ENCODE results near the gene LAIR1.
A peak's percentile ranks its signal among the peaks of the same experiment; 100 is the strongest.
"Not testable (repeated sequence)": the region's sequence is repeated elsewhere in the genome, so short reads cannot be mapped to it uniquely, and the experiment has no call there.

Gene LAIR1

GRCh38 chr19:54338521-54338920 lies 26.2 kb downstream of the LAIR1 start:
- no peak for DNase-seq

DNA sequence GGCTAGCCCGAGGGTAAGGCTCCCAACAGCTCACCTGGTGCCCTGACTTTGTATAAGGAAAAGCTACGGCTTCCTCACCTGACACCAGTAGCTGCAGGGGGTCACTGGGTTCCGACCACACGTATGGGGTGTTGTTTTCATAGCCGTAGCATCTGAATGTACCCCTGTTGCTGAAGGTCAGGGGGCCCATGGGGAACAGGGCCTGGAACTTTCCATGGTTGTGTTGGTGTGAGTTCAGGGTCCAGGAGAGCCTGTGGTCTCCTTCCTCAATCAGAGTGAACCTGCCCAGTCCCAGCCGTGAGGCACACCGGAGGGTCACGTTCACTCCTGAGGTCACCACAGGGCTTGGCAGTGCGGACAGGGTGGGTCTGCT lies 26.9 kb downstream of the LAIR1 start:
- DNase-seq, result no peak

DNA sequence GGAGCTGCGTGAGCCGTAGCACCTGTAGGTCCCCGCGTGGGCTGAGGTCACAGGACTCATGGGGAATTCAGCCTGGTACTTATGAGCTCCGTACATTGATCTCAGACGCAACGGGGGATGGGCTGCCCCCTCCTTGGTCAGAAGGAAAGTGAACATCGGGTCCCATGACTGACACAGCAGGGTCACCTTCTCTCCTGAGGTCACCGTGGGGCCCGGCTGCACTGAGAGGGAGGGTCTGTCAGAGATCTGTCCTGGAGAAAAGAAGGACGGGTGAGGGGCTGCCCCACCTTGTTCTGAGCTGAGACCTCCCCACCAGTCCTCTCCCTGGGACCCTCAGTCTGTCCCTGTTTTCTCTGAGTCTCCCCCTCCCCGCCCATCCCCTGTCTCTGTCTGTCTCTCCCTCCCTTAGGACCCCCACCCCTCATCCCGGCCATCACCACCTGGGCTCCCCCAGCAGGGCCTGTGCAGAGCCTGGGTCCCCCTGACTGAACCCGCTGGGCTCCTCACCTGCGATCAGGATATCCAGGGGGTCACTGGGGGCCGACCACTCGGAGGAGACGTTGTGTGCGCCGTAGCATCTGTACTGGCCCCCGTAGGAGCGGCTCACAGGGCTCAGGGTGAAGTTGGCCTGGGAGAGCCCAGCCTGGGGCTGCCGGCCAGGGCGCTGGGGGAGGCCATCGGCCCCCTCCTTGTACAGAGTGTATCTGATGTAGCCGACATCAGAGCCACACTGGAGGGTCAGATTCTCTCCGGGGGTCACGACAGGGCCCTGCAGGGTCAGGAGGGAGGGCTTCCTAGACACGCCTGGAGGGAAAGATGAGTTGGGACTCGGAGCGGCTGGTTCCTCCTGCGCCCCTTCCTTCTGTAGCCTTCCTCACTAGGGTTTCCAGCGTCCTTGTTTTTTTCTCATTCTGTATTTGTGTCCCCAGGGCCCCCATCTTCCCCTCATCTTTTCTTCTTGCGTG lies 27.6 kb downstream of the LAIR1 start:
- DNase-seq, result no peak

GRCh38 chr19:54335979-54336892 lies 28.5 kb downstream of the LAIR1 start:
- no peak for DNase-seq

GRCh38 chr19:54335164-54335563 lies 29.6 kb downstream of the LAIR1 start:
- no peak for DNase-seq

DNA sequence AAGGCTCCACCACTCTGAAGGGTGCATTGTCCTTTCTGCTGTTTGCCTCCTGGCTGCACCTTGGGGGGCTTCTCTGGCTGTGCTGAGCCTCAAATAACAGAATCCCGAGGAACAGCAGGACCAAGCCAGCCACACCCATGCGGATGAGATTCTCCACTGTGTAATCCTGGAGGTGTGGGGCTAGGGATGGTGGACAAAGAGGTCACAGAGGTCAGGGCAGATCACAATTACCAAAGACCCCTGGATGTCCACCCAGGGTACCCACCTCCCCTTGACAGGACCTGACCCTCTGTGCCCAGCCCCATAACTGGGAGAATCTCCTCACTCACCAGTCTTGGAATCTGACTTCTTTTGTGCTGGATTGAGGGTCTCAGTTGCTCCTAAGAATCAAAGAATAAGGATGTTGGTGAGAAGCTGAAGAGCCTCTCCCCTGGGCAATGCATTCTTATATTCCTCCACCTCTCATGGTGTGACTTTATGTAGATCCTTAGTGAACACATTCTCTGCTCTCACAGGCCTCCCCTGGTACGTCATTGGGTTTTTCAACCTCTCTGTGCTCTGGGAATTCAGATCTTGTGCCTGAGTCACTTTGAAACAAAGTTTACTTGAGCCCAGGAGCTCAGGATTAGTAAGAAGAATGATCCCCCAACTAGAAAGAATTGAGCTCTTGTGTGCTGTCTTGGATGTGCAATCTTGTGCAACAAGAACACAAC lies 31.0 kb downstream of the LAIR1 start:
- DNase-seq, result no peak

GRCh38 chr19:54332149-54332548 lies 32.6 kb downstream of the LAIR1 start:
- no peak for DNase-seq

DNA sequence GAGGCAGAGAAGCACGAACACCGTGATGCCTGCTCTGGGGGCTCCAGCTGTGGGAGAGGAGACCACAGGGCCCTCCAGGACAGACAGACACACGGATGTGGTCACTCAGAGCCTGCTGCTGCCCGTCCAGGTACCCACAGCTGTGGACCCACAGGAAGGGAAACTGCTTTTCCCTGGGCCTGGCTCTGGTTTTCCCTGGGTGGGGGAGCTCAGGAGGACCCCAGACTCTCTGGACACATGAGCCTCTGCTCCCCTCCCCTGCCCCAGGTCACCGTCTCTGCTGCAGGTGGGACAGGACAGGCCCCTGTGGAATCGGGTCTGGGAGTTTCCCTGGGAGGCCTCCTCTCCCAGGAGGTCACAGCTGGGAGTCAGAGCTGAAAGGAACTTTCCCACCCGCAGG lies 33.1 kb downstream of the LAIR1 start:
- DNase-seq, result no peak

GRCh38 chr19:54329476-54330165 lies 35.1 kb downstream of the LAIR1 start:
- no peak for DNase-seq

GRCh38 chr19:54328781-54329180 lies 36.0 kb downstream of the LAIR1 start:
- DNase-seq, result not testable (repeated sequence)

GRCh38 chr19:54325631-54326030 lies 39.1 kb downstream of the LAIR1 start:
- DNase-seq, result no peak

DNA sequence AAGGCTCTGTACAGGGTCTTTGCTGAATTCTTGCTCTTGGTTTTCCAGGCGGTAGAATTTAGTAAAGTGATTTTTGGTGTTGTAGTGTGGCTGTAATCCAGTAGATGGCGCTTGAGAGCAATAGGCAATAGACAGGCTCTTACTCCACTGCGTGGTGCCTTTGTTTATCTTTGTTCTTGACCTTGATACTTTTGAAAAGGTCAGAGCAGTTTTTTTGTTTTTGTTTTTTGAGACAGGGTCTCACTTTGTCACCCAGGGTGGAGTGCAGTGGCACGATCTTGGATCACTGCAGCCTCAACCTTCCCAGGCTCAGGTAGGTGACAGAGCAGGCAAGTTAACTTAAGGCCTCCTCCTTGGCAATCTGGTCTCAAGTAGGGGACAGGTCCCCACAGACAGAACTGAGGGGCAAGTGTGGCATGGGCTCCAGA lies 39.5 kb downstream of the LAIR1 start:
- peak; percentile 51 for DNase-seq

- DNase-seq, result no peak
Measured at GRCh38 chr19:54324071-54324470, 40.7 kb downstream of the LAIR1 start.

- not testable (repeated sequence) for DNase-seq
Measured at GRCh38 chr19:54322934-54323333, 41.8 kb downstream of the LAIR1 start.

GRCh38 chr19:54322295-54322694 lies 42.4 kb downstream of the LAIR1 start:
- not testable (repeated sequence) for DNase-seq

DNA sequence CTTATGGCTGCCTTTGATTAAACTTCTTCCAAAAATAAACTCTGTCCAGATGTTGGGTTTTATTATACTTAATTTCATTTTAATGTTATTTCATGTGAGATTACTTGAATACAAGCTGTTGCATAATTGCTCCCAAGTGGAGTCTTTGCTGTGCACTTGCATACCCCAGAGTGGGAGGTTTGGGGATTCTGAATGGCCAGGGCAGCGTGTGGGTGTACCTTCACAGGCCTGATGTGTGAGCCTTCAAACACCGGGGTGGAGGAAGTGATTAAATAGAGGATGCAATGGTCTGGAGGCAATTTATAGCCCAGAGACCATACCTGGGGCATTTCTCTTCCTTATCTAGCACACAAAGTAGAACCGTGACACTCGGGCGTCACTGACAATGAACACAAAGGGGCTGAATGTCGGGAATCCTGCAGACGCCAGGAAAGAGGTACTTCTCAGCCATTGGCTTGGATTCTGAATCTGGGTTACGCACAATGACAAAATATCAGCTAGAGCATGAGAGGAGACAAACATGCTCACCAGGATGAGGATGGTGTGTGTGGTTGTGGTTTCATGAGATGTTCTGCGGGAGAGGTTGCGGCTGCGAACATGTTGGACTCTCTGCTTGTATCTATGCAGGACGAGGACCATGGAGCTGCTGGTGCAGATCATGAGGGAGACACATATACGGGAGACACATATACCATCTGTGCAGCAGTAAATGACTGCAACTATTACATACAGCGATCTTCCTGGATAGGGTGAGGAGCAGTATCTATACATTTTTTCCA lies 44.6 kb downstream of the LAIR1 start:
- no peak for DNase-seq

DNA sequence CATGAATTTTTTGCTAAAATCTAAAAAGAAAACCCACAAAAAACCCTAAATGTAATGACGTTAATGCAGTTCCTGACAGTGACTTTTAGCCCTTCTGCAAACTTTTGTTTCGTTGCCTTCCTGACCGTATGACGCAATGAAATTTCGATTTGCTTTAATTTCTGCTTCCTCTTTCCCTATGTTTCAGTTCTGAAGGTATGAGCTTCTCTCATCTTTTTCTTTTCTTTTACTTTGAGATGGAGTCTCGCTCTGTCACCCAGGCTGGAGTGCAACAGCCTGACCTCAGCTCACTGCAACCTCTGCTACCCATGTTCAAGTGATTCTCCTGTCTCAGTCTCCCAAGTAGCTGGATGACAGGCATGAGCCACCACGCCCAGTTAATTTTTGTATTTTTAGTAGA lies 45.7 kb downstream of the LAIR1 start:
- no peak for DNase-seq

- no peak for DNase-seq
Measured at GRCh38 chr19:54317965-54318240, 46.8 kb downstream of the LAIR1 start.

- no peak for DNase-seq
Measured at GRCh38 chr19:54317108-54317964, 47.4 kb downstream of the LAIR1 start.

- DNase-seq, result no peak
Measured at GRCh38 chr19:54316746-54317107, 48.0 kb downstream of the LAIR1 start.

- no peak for DNase-seq
Measured at GRCh38 chr19:54315956-54316355, 48.8 kb downstream of the LAIR1 start.
